Measurements from ENCODE around the gene PDE4D.

PDE4D gene

DNA sequence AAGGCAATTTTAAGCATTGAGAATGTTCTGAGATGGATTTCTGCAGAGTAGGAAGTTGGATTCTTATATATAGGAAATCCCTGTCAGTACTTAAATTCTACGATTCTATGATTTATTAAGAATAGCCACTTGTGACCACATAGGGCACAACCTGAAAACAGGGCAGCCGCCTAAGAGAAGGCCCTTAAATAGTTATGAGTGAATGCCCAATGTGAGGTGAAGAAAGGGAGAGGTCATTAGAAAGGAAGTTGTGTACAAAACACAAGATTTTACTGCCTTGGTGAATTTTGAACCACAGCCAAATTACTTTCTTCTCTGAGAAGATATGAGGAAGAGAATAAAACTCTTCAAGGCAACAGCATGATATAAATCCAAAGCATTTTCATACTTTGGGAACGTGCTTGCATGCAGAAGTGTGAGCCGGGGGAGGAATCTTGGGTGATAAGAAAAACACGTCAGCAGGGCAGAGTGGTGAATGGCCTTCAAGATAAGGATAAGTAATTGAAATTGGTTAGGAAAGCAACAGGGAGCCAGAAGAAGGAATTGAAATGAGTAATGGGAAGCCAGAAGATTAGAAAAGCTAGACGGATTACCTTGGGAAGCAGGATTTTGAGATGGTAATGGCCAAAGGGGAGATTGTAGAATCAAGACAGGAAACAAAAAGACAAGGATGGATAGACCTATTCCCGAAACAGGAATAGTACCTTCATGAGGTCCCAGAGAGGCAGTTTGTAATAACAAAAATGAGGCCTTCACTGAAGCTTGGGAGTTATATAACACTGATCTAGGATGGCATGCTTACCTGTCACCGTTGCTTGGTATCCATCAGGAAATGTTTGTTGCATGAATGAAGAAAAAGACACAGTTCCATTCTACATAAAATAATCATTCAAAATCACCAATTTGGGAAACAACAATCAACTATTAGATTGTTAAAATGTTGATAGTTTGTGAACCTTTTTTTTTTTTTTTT, 244.3 kb downstream of the PDE4D start:
- DNase-seq: no peak

DNA sequence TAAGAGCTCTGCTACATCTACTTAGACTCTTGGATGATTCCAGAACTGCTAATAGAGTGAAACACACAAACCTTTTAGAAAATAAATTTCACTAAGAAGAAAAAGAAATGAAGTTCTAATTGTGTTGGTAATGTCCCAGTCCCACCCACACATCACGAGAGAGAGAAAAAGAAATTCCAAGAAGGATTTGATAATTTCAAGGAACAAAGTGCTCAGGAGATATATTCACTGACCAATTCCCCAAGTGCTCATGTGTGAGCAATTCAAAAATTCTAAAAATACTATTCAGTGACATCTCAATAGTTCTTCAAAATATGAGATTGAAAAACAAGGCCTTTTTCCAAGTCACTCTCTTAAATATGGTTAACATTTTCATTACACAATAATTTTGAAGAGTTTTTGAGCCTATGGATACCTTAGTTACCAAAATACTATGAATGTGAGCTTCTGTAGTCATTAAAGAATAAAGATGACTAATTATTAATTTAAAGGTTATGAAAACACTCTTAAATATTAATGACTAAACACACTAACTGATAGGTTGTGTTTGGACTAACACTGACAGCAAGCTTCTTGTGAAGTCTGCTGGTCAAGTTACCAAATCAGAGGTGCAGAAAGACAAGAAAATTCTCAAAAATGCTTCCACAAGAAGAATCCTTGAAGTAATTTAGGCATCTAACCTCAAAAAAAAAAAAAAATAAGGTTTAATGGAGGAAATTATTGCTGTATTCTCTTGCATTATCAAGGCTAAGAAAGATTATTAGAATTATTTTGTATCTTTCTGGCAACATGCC, 245.3 kb downstream of the PDE4D start:
- DNase-seq: no peak

DNA sequence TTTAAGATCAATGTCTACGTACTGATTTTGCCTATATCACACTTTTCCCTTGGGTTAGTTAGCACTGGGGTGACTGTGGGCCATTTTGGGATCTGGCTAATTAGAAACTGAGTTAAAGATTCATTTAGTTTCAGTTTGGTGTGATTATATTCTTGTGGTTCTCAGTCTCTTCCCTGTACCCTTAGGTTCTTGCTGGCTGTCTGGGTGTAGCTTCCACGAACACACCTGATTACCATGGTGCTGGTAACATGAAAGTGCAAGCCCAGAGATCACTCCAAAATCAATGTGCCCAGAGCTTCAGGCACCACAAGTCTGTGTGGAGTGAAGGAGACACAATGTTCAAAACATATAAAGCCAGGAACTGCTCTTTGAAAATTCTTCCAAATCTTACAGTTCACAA, 248.1 kb downstream of the PDE4D start:
- no peak for DNase-seq

DNA sequence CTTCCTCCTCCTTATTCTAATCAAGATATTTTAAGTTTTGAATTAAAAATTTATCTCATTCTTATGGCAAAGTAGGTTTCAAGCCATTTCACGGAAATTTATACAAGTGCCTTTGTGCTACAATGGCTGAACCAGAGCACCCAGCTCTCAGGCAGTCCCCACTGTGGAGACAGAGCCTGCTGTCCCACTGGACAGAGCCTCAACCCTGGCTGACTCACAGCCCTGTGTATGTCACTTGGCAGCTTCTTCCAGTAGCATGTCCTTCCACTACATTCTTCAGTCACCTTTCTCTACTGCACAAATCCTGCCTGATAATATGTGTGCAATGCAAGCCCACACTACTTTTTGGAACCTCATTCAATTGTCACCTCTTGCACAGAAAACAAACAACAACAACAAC, 253.1 kb downstream of the PDE4D start:
- no peak for DNase-seq

DNA sequence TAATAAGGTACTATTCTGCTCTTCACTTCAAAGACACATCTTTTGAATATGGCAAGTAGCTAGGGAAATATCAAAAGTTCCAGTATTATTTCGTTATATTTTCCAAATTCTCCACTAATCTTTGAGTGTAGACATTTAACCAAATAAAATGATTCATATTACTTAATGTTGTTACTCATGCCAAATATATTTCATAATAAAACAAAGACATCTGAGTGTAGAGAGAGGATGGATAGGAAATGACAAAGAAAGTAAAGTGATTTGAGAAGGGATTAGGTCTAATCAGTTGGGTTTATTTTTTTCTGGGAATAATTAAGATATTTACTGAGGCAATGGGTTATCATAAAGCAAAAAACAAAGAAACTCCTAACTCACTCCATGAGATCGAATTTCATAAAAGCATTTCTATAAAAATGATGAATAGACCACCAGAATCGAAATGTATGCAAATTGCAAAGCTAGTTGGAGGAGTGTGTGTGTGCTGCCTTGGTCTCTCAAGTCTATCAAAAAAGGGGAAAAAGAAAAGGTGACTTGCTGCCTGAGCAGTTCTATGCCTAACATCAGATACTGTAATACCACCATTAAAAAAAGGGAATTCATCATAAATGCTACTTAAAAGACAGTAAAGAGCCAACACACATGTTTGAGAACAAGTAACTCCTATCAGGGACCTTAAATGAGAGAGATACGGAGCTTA, 255.5 kb downstream of the PDE4D start:
- no peak for DNase-seq

DNA sequence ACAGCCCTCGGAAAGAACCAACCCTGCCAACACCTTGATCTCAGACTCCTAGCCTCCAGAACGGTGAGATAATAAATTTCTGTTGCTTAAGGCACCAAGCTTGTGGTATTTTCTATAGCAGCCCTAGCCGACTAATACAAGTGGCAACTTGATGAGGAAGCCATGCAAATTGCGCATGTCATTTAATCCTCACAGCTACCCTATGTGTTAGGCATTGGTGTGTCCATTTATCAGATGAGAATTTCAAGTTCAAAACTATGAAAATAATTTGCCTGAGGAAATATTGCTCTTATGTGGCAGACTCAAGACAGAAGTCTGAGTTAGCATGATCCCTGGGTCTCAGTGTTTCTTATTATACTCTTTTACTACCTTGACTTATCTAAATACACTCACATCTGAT, 264.0 kb downstream of the PDE4D start:
- DNase-seq: no peak

DNA sequence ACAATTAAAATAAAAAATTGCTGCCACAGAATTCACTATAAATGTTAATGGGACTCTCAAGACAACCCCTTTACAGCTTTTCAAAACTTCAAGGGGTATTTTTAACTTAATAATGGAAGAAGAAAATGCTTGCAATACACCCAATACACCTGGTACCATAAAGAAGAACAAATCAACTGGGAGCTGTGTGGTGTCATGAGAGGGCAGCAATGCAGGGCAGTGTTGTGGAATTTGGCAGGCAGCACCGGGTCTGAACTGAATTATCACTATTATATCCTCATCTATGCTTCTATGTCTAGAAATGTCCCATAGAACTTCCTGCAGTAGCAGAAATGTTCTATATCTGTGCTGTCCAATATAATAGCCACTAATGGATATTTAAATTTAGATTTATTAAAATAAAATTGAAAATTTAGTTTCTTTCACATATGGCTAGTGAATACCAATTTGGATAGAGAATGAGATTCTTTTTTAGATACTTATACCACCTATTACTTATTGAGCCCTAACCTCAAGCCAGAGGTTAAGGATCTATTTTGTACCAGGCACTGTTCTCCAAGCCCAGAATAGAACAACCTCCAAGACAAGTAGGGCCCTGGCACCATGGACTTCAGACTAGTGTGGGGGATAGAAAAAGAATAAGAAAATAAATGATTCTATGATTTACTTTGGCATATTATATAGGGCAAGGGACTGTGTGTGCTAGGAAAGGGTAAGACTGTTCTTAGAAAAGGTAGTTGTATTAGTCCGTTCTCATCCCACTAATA, 265.3 kb downstream of the PDE4D start:
- DNase-seq: no peak

DNA sequence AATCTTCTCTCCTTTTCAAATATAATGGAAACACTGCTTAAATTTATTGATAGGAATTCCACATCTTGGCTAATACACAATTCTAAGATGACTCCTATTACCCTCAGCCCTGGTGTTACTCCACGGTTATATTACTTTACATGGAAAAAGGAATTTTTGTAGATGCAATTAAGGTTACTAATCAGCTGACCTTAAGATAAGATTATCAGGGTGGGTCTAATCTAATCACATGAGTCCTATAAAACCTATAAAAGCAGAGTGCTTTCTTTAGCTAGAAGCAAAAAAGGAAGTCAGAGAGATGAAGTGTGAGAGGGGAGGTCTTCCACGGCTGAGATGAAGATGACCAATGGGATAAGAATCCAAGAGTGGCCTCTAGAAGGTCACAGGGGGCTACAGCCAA, 268.6 kb downstream of the PDE4D start:
- DNase-seq: no peak

DNA sequence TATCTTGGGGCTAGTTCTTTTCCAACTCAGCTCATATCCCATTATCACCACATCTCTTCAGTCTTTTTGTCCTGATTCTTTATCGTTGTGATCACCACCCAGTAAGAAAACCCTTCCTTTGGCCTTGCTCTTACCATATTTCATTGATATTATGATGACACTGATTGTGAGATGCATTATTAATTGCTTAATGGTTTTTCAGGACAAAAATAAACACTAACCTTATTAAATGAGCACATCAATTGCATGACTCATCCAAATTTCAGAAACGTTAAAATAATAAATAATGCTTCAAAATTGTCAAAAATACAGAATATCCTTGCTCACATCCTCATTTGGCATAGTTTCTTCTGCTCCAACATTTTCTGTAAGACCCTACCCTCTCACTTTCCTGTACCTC, 270.7 kb downstream of the PDE4D start:
- DNase-seq: no peak

DNA sequence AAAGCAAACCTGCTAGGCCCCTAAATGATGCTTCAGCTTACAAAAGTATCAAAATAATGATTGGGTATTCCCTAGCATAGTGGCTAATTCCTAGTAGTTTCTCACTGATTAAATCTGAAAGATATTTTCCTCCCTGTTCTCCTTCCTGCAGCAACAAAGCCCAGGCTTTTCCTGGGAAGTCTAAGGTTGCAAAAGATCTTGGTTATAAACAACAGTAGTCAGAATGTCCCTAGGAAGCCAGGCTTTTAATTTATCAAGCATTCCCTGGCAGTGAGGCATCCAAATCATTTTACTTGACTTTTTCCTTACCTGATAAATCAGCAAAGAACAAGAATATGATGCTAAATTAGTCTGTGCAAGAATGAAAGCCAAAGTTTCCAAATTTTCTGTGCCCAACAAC, 272.0 kb downstream of the PDE4D start:
- DNase-seq: no peak

DNA sequence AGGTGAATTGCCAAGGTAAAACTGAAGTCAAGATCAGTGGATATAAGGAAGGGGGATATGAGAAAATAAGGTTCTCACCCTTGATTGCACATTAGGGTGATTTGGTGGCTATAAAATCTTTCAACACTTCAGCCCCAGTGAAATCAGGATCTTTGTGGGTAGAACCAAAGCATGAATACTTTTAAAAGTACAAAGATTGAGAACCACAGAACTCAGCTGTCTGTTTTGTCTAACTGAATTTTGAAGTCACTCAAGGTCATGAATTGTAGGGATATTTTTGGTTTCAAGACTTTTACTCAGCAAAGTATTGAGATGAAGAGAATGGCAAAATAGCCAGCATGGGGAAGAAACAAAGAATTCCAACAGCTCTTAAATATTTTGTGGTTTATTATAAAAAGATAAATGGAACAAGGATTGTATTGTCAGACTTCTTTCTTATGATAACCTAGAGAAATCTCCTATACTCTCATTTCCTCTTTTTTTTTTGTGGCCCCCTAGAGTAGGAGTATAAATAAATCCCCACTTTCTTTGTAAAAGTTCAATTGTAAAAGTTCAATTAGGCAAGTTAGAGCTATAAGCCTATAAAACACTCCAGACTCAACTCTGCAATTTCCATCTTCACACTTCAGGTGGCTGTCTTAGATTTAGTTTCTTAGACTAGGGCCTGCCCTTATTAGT, 272.9 kb downstream of the PDE4D start:
- no peak for DNase-seq

DNA sequence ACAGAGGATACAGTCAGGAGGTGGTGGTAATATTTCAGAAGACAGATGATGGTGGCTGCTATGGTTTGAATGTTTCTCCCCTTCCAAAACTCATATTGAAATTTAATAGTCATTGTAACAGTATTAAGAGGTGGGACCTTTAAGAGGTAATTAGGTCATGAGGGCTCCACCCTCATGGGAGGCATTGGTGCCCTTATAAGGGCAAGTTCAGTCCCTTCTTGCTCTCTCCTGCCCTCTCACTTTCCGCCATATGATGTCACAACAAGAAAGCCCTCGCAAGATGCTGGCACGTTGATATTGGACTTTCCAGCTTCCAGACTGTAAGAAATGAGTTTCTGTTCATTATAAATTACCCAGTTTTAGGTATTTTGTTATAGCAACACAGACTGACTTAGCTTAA, 274.9 kb downstream of the PDE4D start:
- no peak for DNase-seq

DNA sequence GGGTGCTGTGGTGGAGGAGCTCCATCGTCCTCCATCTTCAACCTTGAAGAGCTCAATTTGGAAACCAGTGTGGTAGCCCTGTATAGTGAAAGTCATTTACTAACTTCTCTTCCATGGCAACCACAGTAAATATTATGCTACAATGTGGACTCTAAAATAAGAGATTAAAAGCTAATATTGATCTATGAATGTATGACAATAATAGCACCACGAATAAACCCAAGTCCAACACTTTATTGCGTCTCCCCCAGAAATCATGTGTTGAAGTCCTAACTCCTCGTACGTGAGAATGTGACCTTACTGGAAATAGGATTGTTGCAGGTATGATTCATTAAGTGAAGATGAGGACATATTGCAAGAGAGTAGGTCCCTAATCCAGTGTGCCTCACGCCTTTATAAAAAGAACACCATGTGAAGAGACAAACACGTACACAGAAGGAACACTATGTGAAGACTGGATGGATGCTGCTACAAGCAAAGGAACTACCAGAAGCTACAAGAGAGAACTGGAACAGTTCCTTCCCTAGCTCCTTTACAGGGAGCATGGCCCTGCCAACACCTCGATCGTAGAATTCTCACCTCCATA, 276.2 kb downstream of the PDE4D start:
- DNase-seq: no peak

DNA sequence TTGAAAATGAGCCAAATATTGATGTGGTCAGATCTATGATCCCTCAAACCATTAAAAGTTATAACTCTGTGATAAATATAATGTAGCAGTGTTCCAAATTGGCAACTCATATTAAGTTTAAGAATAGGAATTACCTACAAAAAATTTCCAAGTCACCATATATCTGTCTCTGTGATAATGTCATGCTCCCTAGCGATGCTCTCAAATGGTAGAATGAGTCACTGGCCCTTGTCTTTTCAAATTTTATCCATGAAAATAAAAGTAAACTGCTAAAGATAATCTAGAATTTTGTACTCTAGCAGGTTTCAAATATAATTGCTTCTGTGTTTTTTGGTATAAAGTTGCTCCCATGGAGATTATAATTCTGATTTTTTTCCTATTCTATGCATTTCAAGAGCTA, 277.1 kb downstream of the PDE4D start:
- DNase-seq: no peak

DNA sequence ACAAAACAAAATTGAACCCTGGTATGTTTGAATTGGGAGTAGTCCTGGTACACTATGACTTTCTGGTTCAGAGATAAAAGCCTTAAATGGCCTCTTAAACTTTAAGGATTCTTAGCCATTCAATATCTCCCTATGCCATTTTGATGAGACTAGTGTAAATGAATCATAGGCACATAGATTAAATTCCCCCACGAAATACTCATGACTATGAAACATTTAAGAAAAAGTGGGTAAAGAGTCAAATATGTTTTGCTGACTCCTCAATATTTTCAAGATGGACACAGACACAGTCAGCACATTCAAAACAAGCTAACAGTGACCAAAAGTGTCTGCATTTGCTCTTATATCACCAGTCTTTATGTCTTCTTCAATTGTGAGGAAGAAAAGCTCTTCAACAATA, 278.3 kb downstream of the PDE4D start:
- DNase-seq: no peak

DNA sequence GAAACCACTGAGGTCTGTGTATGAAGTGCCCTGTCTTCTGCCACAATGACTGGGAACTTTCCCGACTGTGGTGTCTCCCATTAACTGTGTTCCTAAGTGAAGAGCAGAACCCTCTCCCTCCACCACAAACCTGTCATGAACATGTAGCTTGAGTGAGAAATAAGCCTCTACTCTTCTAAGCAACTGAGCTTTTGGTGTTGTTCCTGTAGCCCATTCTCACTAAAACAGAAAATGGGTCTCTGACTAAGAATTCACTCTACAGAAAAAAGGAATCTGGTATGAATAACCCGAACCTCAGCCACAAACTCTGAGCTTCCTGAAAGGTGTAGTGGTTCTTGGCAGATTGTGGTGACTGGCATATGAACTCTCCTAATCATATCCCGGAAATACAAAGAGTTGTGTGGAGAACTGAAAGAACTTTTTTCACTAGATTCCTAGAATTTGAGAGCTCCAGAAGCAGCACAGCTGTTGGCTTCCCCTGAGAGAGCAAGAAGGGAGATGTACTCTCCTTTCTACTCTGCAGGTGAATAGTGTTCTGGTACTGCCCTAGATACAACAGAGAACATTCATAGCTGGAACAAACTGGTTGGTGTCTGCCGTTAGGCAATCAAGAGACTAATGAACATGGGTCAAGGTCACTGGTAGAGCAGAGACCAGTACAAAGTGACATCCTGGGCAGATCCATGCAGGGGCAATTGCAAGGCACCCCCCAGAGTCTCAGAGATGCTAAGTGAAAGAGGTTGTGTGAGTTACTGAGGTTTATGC, 283.8 kb downstream of the PDE4D start:
- no peak for DNase-seq

DNA sequence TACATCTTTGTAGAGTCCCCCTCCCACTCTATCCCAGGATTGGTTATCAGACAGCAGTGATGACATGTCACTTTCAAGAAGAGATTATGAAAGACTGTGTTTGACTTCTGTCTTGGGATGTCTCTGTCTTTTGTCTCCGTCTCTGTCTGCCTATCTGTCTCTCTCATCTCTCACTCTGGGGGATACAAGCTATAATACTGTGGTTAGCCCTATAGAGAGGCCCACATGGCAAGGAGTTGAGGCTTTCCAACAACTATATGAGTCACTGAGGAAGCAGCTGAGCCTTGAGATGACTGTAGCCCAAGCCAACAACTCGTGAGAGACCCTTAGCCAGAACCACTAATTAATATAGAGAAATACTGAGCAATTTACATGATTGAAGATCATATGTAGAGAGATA, 284.8 kb downstream of the PDE4D start:
- DNase-seq: no peak

DNA sequence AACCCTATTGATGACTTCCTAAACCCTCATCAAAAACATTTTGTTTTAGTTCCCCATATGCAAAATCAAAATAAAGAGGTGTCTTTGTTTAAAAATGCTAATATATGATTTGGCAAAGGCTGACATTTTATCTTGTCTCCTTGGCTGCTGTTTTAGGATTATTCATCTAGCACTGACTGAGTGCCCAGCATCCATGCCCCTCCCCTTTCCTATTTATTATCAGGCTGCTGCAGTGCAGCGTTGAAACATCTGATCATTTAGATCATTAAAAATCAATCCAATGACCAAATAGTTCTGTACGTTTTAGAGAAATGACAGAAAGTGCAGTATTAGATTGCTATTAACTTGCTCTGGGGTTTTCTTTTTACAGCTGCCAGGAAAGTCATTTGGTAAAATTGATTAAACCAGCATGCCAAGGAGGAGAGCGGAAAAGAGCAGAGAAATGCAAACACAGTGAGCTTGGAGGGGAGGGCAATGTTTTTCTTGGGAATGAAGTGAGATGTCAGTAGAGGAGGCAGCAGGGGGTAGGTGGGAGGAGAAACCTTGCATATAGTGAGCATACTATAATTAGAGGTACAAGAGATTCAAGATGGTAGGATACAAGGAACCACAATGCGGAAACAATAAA, 286.3 kb downstream of the PDE4D start:
- no peak for DNase-seq

DNA sequence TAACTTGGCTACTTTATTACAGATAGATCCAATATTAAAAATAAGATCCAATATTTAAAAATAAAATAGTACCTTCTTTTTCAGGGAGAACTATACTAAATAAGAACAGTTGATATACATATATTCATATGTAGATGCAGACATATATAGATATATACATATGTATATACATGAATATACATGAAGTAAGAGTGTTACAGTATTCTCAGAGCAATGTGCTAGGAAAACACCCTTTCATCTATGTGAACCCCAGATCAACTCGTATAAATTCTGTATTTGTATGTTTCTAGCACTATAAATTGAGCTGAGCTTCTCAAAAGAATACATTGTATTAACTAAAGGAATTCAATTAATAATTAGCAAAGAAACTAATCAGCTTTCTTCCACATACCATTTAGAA, 287.6 kb downstream of the PDE4D start:
- no peak for DNase-seq

DNA sequence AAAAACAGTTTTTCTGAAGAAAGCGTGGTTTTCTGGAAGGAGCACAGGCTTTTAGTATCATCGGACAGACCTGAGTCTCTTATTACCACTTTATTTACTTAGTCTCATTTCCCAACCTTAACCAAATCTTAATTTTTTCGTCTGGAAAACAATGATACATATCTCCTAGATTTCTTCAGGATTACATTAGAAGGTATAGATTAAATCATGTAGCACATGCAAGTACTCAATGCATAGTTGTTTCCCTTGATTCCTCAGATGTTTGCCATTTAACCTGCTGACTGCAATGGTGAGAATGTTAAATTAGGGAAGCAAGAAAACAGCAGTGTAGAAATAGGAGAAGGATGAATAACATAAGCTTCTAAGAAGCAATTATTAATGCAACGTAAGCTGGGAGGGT, 289.4 kb downstream of the PDE4D start:
- DNase-seq: no peak

DNA sequence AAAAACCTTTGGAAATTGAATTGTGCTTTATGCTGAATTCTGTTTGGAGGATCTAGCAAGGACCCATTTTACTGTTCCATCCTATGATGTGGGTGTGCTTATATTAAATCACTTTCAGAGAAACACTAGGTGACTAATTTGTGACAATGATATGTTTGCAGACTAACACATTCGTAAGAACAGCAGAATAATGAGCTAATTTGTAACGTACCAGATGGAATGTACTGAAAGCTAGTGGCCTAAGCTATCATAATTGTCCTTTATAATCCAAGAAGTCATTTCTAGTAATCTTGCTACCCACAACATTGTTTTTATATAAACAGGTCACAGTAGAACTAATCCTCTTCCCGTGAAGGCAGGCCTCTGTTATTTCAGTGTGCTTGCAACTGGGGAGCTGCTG, 292.5 kb downstream of the PDE4D start:
- DNase-seq: no peak
